ENCODE measurements around the gene AKR1E2. TPM values are rescaled to one million over a fixed set of nuclear protein-coding genes. Genes with fewer than 3 reads are reported as not detected.

AKR1E2 gene
- polyA plus RNA-seq, 3 donors, result 0.45 to 0.74 (median 0.67) TPM

GRCh38 chr10:4792381-4792780 lies 33.6 kb upstream of the AKR1E2 start:
- H3K27me3 Mint-ChIP-seq (ENCODE audit: low read depth in 3 of 3), result peaks cover 0 to 4% (median 0%) of the 10 kb centered on the region in 3 donors
- intact Hi-C loops (cut with micrococcal nuclease), result no loop called here
- Histone ChIP-seq H3K4me1 (ENCODE audit: control insufficient read depth in 1 of 2, insufficient read depth in 2 of 2, low read length in 2 of 2) (no peaks in the 10 kb centered on the region), H3K9ac (ENCODE audit: insufficient read depth, low read length, poor library complexity, severe bottlenecking) (no peak overlapping the region), H4K20me1 (ENCODE audit: insufficient read depth, low read length) (no peaks in the 10 kb centered on the region), H3K79me2 (ENCODE audit: insufficient read depth, low read length) (no peaks in the 10 kb centered on the region), H3K4me2 (replicated peaks; ENCODE audit: extremely low read depth, low read length, poor library complexity, severe bottlenecking) (no peak overlapping the region), H2AFZ (ENCODE audit: insufficient read depth, low read depth, low read length, poor library complexity, severe bottlenecking) (no peak overlapping the region), H3K9me3 (replicated peaks in 1 of 2; ENCODE audit: control insufficient read depth in 1 of 2, insufficient read depth in 1 of 2, low read length in 2 of 2) (no peaks in the 10 kb centered on the region), H3K27me3 (ENCODE audit: control insufficient read depth in 2 of 2, insufficient read depth in 2 of 2, low read length in 2 of 2) (no peaks in the 10 kb centered on the region), H3K36me3 (replicated peaks in 1 of 2; ENCODE audit: control insufficient read depth in 1 of 2, insufficient read depth in 2 of 2, low read length in 2 of 2) (no peaks in the 10 kb centered on the region), H3K27ac (ENCODE audit: low read depth in 1 of 2, low read length in 2 of 2) (no peak overlapping the region), H3K4me3 (replicated peaks in 1 of 3; ENCODE audit: low read depth in 2 of 3, low read length in 3 of 3) (no peak overlapping the region)
- TF ChIP-seq CTCF (IDR thresholded peaks at IDR 0.05), result no peak
- peaks cover 0 to 8% (median 0%) of the 10 kb centered on the region in 7 donors for H3K9me3 Mint-ChIP-seq
- H3K4me3 Mint-ChIP-seq, result no peak overlapping the region
- WGBS (ENCODE audit: insufficient coverage), result 91% methylated on average over 1 of the region's 1 CpG
- no peak overlapping the region for H3K27ac Mint-ChIP-seq
- DNase-seq, result no peak
- H3K4me1 Mint-ChIP-seq, result no peaks in the 10 kb centered on the region
- H3K36me3 Mint-ChIP-seq, result no peaks in the 10 kb centered on the region

GRCh38 chr10:4801405-4801804 lies 24.6 kb upstream of the AKR1E2 start:
- Histone ChIP-seq H3K4me3 (replicated peaks in 1 of 3; ENCODE audit: low read depth in 2 of 3, low read length in 3 of 3) (no peak overlapping the region), H2AFZ (ENCODE audit: insufficient read depth, low read depth, low read length, poor library complexity, severe bottlenecking) (no peak overlapping the region), H3K9ac (ENCODE audit: insufficient read depth, low read length, poor library complexity, severe bottlenecking) (no peak overlapping the region), H3K27me3 (ENCODE audit: control insufficient read depth in 2 of 2, insufficient read depth in 2 of 2, low read length in 2 of 2) (no peaks in the 10 kb centered on the region), H3K36me3 (replicated peaks in 1 of 2; ENCODE audit: control insufficient read depth in 1 of 2, insufficient read depth in 2 of 2, low read length in 2 of 2) (no peaks in the 10 kb centered on the region), H3K79me2 (ENCODE audit: insufficient read depth, low read length) (no peaks in the 10 kb centered on the region), H3K9me3 (replicated peaks in 1 of 2; ENCODE audit: control insufficient read depth in 1 of 2, insufficient read depth in 1 of 2, low read length in 2 of 2) (no peaks in the 10 kb centered on the region), H4K20me1 (ENCODE audit: insufficient read depth, low read length) (no peaks in the 10 kb centered on the region), H3K4me1 (ENCODE audit: control insufficient read depth in 1 of 2, insufficient read depth in 2 of 2, low read length in 2 of 2) (no peaks in the 10 kb centered on the region), H3K4me2 (replicated peaks; ENCODE audit: extremely low read depth, low read length, poor library complexity, severe bottlenecking) (no peak overlapping the region), H3K27ac (ENCODE audit: low read depth in 1 of 2, low read length in 2 of 2) (no peak overlapping the region)
- no peak overlapping the region for H3K27ac Mint-ChIP-seq
- no peak for TF ChIP-seq CTCF (IDR thresholded peaks at IDR 0.05)
- no peaks in the 10 kb centered on the region for H3K4me1 Mint-ChIP-seq
- intact Hi-C loops (cut with micrococcal nuclease), result no loop called here
- H3K9me3 Mint-ChIP-seq, result peaks cover 0 to 3% (median 0%) of the 10 kb centered on the region in 7 donors
- no peak for DNase-seq
- no peak overlapping the region for H3K4me3 Mint-ChIP-seq
- no peaks in the 10 kb centered on the region for H3K36me3 Mint-ChIP-seq
- peaks cover 3 to 4% (median 3%) of the 10 kb centered on the region in 3 donors for H3K27me3 Mint-ChIP-seq (ENCODE audit: low read depth in 3 of 3)
- 83% methylated on average over 3 of the region's 3 CpGs for WGBS (ENCODE audit: insufficient coverage)

Data from CD14-positive monocyte (primary cell).